Ectodermal cell (in vitro differentiated cells): ENCODE data around the gene RAB6D. TPM values are rescaled to one million over a fixed set of nuclear protein-coding genes. Genes with fewer than 3 reads are reported as not detected.
A peak's percentile ranks its signal among the peaks of the same experiment; 100 is the strongest.
"Not testable (repeated sequence)": the region's sequence is repeated elsewhere in the genome, so short reads cannot be mapped to it uniquely, and the experiment has no call there.

ENCODE experiments used
- H3K27ac ChIP-seq: 2 replicates; pipeline ENCODE4 v1.7.0; 2013; ENCODE audit warnings: mild to moderate bottlenecking, low read depth, low read length; ENCODE audit not compliant: insufficient read depth, poor library complexity, severe bottlenecking
- H3K27me3 ChIP-seq: 2 replicates; pipeline ENCODE4 v1.7.0; 2013; ENCODE audit warnings: mild to moderate bottlenecking, low read length; ENCODE audit not compliant: insufficient read depth, control insufficient read depth, poor library complexity, severe bottlenecking
- H3K36me3 ChIP-seq: one replicate; pipeline ENCODE4 v1.7.0; 2013; ENCODE audit warnings: low read length; ENCODE audit not compliant: control insufficient read depth, insufficient read depth
- H3K4me1 ChIP-seq: one replicate; pipeline ENCODE4 v1.7.0; 2013; ENCODE audit warnings: low read length; ENCODE audit not compliant: control insufficient read depth, insufficient read depth
- H3K4me3 ChIP-seq: 2 replicates; pipeline ENCODE4 v1.7.0; 2013; ENCODE audit warnings: low read depth, low read length, control low read depth; ENCODE audit not compliant: insufficient read depth
- H3K9me3 ChIP-seq: 2 replicates; pipeline ENCODE4 v1.7.0; 2013; ENCODE audit warnings: mild to moderate bottlenecking, low read length, moderate library complexity; ENCODE audit not compliant: control insufficient read depth
- WGBS, 2 experiments: methylation state at CpG; one replicate each; pipeline ENCODE4 v1.1.7; 2013; ENCODE audit warnings: missing lambda C conversion rate in 2 of 2; 5-methylcytosine and 5-hydroxymethylcytosine counted together
- polyA plus RNA-seq, 4 experiments: library from polyadenylated mRNA; stranded (reverse); fragments of 50-300 nt; gene quantifications; one replicate each; pipeline ENCODE4 v1.2.3, GENCODE V29; 2013

The RAB6D gene
- not detected for polyA plus RNA-seq (2013, experiment 1 of 4)
- not detected for polyA plus RNA-seq (2013, experiment 2 of 4)
- polyA plus RNA-seq (2013, experiment 3 of 4): not detected
- polyA plus RNA-seq (2013, experiment 4 of 4): 0.08 TPM

DNA sequence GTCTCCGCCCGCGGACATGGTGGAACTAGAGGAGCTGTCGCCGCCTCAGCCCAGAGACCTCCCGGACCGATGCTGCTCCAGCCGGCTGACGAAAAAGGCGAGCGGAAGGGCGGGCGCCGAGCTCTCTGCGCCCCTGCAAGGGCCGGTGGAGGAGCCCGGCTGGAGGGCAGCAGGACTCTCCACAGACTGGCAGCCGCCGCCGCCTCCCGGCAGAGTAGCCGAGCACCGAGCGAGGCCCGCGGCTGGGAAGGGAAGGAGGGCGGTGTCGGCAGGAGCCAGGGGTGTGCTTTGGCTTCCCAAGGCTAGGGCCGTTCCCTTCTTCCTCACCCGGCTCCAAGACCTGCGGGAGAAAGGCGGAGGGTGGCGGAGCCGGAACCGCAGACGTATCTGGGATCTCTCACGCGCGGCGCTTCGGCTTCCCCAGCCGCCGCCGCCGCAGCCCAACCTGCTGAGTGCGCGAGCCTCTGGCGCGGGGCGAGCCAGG lies at the start of gene RAB6D:
Gene RAB6D, minus strand, starts transcription at position 466 of the 484 bp plus-strand sequence. Its CDS starts 448 bp downstream, at position 18.
- H3K36me3 ChIP-seq, H3K27ac ChIP-seq, H3K9me3 ChIP-seq, H3K4me1 ChIP-seq: not testable (repeated sequence)
- Histone ChIP-seq H3K27me3 (peaks cover 57% of the 10 kb centered on the region), H3K4me3 (peak within 1 kb of the TSS; percentile 20)
- WGBS, 2 experiments: 0% methylated on average over 50 of the region's 50 CpGs

DNA sequence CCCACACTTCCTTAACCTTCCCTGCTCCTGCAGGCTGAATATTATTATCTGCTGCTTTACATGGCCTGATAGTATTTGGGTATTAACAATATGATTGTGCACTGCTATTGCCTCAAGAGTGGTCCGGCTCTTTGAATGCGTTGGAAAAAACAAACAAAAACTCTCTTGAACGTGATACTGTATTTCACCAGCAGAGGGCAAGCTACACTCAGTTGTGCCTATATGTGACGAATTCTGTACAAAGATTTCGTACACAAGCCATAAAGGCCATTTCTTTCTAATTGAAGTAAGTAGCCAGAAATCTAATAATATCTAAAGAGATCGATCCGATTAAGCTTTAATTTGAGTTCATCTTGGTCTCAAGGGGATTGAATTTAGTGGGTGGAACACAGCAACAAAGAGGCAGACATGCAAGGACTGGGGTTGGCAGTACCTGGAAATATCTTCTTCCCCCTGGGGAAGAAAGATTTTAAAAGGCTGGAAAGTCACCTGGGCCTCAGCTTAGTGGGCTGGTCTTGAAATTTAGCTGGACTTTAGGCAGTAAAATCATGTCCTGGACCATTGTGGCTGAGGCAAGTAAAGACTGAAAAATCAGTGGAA lies 49.3 kb upstream of the RAB6D start:
- no peaks in the 10 kb centered on the region for H3K36me3 ChIP-seq
- H3K4me1 ChIP-seq: no peaks in the 10 kb centered on the region
- H3K27me3 ChIP-seq: no peaks in the 10 kb centered on the region
- no peaks in the 10 kb centered on the region for H3K9me3 ChIP-seq
- H3K27ac ChIP-seq: no peak overlapping the region
- no peak overlapping the region for H3K4me3 ChIP-seq
- 8 to 18% methylated on average over 6 to 7 of the region's 7 CpGs for WGBS, 2 experiments

DNA sequence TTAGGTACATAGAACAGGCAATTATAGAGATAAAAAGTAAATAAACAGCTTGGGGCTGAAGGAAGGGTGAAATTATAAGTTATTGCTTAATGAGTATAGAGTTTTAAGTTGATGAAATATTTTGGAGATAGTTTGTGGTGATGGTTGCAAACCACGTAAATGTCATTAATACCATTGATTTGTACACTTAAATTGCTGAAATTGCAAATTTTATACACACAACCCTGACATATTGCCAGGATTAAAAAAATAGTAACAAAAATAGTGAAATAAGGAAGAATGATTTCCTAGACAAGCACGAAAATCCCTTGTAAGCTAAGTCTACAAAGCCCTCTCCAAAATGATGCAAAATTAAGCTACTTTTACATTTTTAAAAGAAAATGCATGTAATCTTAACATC lies 46.2 kb upstream of the RAB6D start:
- Histone ChIP-seq H3K9me3 (no peaks in the 10 kb centered on the region), H3K36me3 (no peaks in the 10 kb centered on the region), H3K4me3 (no peak overlapping the region), H3K27me3 (no peaks in the 10 kb centered on the region), H3K4me1 (no peaks in the 10 kb centered on the region), H3K27ac (no peak overlapping the region)
- 100% methylated on average over 1 of the region's 2 CpGs; no CpG with 5 or more reads in 1 of the 2 experiments for WGBS, 2 experiments

DNA sequence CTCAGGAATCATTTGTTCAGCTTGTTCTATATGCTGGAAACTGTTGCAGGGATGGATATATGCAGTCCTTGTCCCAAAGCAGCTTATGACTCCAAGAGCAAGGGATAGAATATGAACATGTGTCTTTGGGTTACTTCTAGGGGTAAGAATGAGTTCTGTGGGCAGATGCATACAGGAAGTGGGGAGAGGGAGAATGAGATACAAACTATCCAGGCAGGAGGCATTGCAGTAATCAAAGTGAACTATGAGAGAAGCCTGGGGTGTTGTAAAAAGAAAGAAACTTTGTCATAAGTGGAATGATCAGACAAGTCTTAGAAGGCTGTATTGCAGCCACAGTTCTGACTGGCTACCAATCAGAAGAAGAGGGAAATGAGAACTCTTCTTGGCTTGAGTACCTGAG lies 44.8 kb upstream of the RAB6D start:
- Histone ChIP-seq H3K27me3 (no peaks in the 10 kb centered on the region), H3K27ac (no peak overlapping the region), H3K9me3 (no peaks in the 10 kb centered on the region), H3K4me1 (no peaks in the 10 kb centered on the region), H3K4me3 (no peak overlapping the region), H3K36me3 (no peaks in the 10 kb centered on the region)

DNA sequence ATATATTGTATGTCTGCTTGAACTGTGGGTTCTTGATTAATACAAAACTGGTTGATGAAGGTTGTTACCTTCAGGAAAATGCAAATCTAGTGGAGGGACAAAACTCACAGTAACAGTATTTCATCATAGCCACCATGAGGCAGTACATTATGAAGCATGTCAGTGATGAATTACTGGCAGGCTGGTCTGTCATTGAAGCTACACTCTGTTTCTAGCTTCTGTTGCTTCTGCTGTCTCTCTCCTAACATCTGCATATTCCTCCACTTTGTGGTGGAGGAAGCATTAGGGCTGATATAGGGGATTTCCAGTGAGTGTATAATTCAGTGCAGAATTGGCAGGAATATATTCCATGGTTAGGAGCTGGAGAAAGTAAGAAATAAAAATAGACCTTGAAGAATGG lies 44.2 kb upstream of the RAB6D start:
- H3K27ac ChIP-seq: no peak overlapping the region
- no peak overlapping the region for H3K4me3 ChIP-seq
- no peaks in the 10 kb centered on the region for H3K27me3 ChIP-seq
- H3K36me3 ChIP-seq: no peaks in the 10 kb centered on the region
- H3K9me3 ChIP-seq: no peaks in the 10 kb centered on the region
- H3K4me1 ChIP-seq: no peaks in the 10 kb centered on the region

DNA sequence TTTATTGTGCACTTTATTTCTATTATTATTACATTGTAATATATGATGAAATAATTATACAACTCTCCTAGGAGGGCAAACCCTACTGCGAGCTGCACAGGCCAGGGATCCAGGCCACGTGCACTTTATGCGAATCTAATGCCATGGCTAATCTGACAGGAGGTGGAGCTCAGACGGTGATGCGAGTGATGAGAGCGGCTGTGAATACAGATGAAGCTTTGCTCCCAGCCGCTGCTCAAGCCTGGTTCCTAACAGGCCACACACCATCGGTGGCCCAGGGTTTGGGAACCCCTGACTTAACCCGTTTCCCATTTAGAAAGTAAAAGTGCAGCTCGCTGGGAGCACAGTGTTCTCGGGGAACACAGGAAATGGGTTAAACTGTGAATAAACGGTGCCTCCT lies 40.8 kb upstream of the RAB6D start:
- Histone ChIP-seq H3K27me3 (no peaks in the 10 kb centered on the region), H3K36me3 (no peaks in the 10 kb centered on the region), H3K4me1 (no peaks in the 10 kb centered on the region), H3K9me3 (no peaks in the 10 kb centered on the region), H3K27ac (no peak overlapping the region), H3K4me3 (no peak overlapping the region)
- WGBS, 2 experiments: 90 to 94% methylated on average over 12 of the region's 12 CpGs

DNA sequence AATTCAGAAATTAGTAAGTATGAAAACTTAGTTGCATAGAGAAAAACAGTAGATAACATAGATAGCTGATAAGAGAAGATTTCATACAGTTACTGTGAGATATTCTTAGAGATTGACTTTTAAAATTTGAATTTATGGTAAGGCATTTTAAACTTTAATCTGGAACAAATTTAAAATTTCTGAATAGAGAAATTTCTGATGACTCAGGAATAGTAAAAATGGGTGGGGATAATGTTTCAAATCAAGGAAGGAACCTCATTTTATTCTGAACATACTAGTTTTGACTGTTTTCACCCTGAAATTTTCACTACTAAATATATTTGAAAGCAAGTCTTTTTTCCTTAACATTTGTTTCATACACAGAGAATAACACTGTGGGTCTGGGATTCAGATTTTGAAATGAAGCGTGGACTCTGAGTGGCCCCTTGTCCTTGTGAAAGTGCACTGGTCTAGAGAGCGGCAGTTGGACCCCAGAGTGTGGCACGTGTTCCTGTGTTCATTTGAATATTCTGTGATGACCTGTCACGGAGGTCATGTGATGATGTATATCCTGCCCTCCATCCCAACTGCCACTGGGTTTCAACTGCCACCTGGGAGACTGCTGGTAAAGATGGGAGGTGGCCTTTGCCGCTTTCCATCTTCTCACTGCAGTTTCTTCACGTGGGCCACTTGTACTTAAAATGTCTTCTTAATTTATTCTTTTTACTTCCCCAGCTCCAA lies 38.5 kb upstream of the RAB6D start:
- Histone ChIP-seq H3K4me1 (no peaks in the 10 kb centered on the region), H3K36me3 (no peaks in the 10 kb centered on the region), H3K27ac (no peak overlapping the region), H3K27me3 (no peaks in the 10 kb centered on the region), H3K9me3 (no peaks in the 10 kb centered on the region), H3K4me3 (no peak overlapping the region)
- WGBS, 2 experiments: 86 to 89% methylated on average over 6 of the region's 6 CpGs

DNA sequence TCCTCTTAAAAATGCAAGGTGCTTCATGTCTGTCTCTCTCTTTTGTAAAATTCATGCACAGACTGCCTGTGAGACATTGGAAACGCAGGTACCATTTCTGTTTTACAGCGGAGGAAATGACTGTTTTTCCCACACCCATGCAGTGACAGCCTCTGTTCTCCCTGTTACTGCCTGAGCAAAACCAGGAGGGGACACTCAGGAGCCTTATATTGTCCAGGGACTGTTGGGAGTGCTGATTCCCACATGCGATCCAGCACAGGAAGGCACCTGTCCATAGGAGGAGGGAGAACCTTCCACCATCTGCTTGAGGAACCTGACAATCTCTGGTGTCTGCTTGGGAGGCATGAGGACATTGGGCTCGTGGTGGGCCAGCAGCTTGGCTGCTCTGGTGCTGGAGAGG lies 36.9 kb upstream of the RAB6D start:
- Histone ChIP-seq H3K4me3 (no peak overlapping the region), H3K36me3 (no peaks in the 10 kb centered on the region), H3K9me3 (no peaks in the 10 kb centered on the region), H3K27ac (no peak overlapping the region), H3K27me3 (peaks cover 2% of the 10 kb centered on the region), H3K4me1 (no peaks in the 10 kb centered on the region)
- 89 to 90% methylated on average over 4 of the region's 4 CpGs for WGBS, 2 experiments

DNA sequence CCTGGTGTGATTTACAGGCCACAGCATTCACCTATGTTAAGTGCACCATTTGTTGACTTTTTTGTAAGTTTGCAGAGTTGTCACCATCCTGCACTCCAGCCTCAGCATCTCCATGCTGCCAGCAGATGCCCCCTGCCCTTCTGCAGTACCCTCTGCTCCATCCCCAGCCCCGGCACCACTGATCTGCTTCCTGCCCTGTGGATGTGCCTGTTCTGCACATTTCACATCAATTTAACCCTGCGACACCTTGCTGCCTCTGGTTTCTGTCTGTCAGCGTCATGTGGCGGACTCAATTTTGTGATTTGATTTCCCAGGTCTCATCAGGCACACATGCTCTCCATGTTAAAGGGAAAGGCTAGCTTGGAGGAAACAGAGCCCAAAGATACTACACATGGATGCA lies 36.5 kb upstream of the RAB6D start:
- H3K4me1 ChIP-seq, H3K4me3 ChIP-seq, H3K27me3 ChIP-seq, H3K9me3 ChIP-seq, H3K36me3 ChIP-seq, H3K27ac ChIP-seq: not testable (repeated sequence)
- WGBS, 2 experiments: 90 to 92% methylated on average over 4 of the region's 4 CpGs

DNA sequence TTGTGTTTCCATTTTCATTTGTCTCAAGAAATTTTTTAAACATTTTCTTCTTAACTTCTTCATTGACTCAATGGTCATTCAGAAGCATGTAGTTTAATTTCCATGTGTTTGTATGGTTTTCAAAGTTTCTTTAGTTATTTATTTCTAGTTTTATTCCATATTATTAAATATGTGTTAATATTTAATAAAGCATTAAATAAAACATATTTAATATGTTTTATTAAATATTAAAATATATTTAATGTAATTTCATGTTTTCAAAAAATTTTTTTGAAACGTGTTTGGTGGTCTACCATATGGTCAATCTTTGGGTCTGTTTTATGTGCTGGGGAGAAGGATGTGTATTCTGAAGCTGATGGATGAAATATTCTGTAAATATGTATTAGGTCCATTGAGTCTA lies 32.2 kb upstream of the RAB6D start:
- 94 to 100% methylated on average over 1 of the region's 1 CpG for WGBS, 2 experiments

More for the DNA sequence above, 32.2 kb upstream of the RAB6D start:
- not testable (repeated sequence) for H3K4me1 ChIP-seq, H3K9me3 ChIP-seq, H3K27ac ChIP-seq, H3K4me3 ChIP-seq, H3K36me3 ChIP-seq
- H3K27me3 ChIP-seq: peaks cover 19% of the 10 kb centered on the region
